Chondrocyte (in vitro differentiated cells): Measurements from ENCODE around the gene MINDY1. TPM values are rescaled to one million over a fixed set of nuclear protein-coding genes. Genes with fewer than 3 reads are reported as not detected.
A peak's percentile ranks its signal among the peaks of the same experiment; 100 is the strongest.

Experiments
- DNase-seq: peaks from one replicate; pipeline ENCODE4 v3.0.0; 2021; ENCODE audit warnings: mixed read lengths, low spot score
- H3K27ac Mint-ChIP-seq: one replicate; pipeline ENCODE4 v1.8.0; 2021; ENCODE audit warnings: mild to moderate bottlenecking, moderate library complexity, mixed read lengths; ENCODE audit not compliant: unreplicated experiment
- H3K27me3 Mint-ChIP-seq: 2 replicates; pipeline ENCODE4 v1.8.0; 2021; ENCODE audit warnings: low read depth, mixed read lengths
- H3K36me3 Mint-ChIP-seq: 2 replicates; pipeline ENCODE4 v1.8.0; 2021; ENCODE audit warnings: low read depth, mixed read lengths
- H3K4me1 Mint-ChIP-seq: 2 replicates; pipeline ENCODE4 v1.8.0; 2021; ENCODE audit warnings: low read depth, mild to moderate bottlenecking, mixed read lengths
- H3K4me3 Mint-ChIP-seq: one replicate; pipeline ENCODE4 v1.8.0; 2021; ENCODE audit warnings: mild to moderate bottlenecking, moderate library complexity, mixed read lengths; ENCODE audit not compliant: unreplicated experiment
- H3K9me3 Mint-ChIP-seq: 2 replicates; pipeline ENCODE4 v1.8.0; 2021; ENCODE audit warnings: low read depth, mixed read lengths
- CTCF ChIP-seq: fragments of 200-600 bp; sonication (generic); IDR thresholded peaks from 2 replicates; pipeline ENCODE4 v1.5.0; 2021; ENCODE audit warnings: antibody characterized with exemption, mild to moderate bottlenecking, moderate library complexity
- total RNA-seq: library from RNA; stranded (reverse); gene quantifications from 3 replicates; pipeline ENCODE4 v1.2.1, GENCODE V29; 2021

The MINDY1 gene
- total RNA-seq, 1 donor from 2014 or later = 14.8 TPM

GRCh38 chr1:151051356-151052009 lies 44.8 kb upstream of the MINDY1 start:
- no peaks in the 10 kb centered on the region for H3K27me3 Mint-ChIP-seq
- TF ChIP-seq CTCF = no peak
- no peak overlapping the region for H3K4me3 Mint-ChIP-seq

GRCh38 chr1:151050051-151050688 lies 43.5 kb upstream of the MINDY1 start:
- no peak overlapping the region for H3K4me3 Mint-ChIP-seq
- TF ChIP-seq CTCF = no peak

More at GRCh38 chr1:151051356-151052009, 44.8 kb upstream of the MINDY1 start:
- H3K9me3 Mint-ChIP-seq = no peaks in the 10 kb centered on the region
- H3K36me3 Mint-ChIP-seq = peaks cover 25% of the 10 kb centered on the region
- peaks cover 34% of the 10 kb centered on the region for H3K4me1 Mint-ChIP-seq
- no peak overlapping the region for H3K27ac Mint-ChIP-seq
- no peak for DNase-seq

GRCh38 chr1:151049458-151049857 lies 42.8 kb upstream of the MINDY1 start:
- Mint-ChIP-seq H3K9me3 (no peaks in the 10 kb centered on the region), H3K4me3 (no peak overlapping the region), H3K27me3 (no peaks in the 10 kb centered on the region), H3K36me3 (peaks cover 18% of the 10 kb centered on the region), H3K27ac (peak overlapping the region; percentile 95), H3K4me1 (peaks cover 26% of the 10 kb centered on the region)
- no peak for TF ChIP-seq CTCF
- DNase-seq = no peak

More at GRCh38 chr1:151050051-151050688, 43.5 kb upstream of the MINDY1 start:
- Mint-ChIP-seq H3K9me3 (no peaks in the 10 kb centered on the region), H3K4me1 (peaks cover 26% of the 10 kb centered on the region), H3K27me3 (no peaks in the 10 kb centered on the region), H3K27ac (peak overlapping the region; percentile 15), H3K36me3 (peaks cover 20% of the 10 kb centered on the region)
- no peak for DNase-seq

GRCh38 chr1:151048645-151049032 lies 41.9 kb upstream of the MINDY1 start:
- H3K27ac Mint-ChIP-seq = peak overlapping the region; percentile 95
- peaks cover 26% of the 10 kb centered on the region for H3K4me1 Mint-ChIP-seq
- peak overlapping the region; percentile 93 for H3K4me3 Mint-ChIP-seq
- no peak for DNase-seq
- peak; percentile 63 for TF ChIP-seq CTCF
- peaks cover 14% of the 10 kb centered on the region for H3K36me3 Mint-ChIP-seq
- no peaks in the 10 kb centered on the region for H3K9me3 Mint-ChIP-seq
- no peaks in the 10 kb centered on the region for H3K27me3 Mint-ChIP-seq

GRCh38 chr1:151047925-151048644 lies 41.4 kb upstream of the MINDY1 start:
- Mint-ChIP-seq H3K4me3 (peak overlapping the region; percentile 93), H3K36me3 (peaks cover 14% of the 10 kb centered on the region), H3K9me3 (no peaks in the 10 kb centered on the region), H3K27ac (peak overlapping the region; percentile 95), H3K27me3 (no peaks in the 10 kb centered on the region), H3K4me1 (peaks cover 26% of the 10 kb centered on the region)
- no peak for DNase-seq
- TF ChIP-seq CTCF = peak; percentile 83
